Measurements from ENCODE around the gene ADCY7. TPM values are rescaled to one million over a fixed set of nuclear protein-coding genes. Genes with fewer than 3 reads are reported as not detected.

ADCY7 gene
- total and polyA plus RNA-seq, 9 of the 15 experiments (the other 6 are each of a cell fraction or from before 2014, with no cell fraction given) = 2.3 to 108 (median 28.6) TPM

GRCh38 chr16:50263060-50263909 is 3.1 kb upstream of the ADCY7 start (continued):
- TF ChIP-seq FOXO4 (CRISPR knock-in tag; IDR thresholded peaks at IDR 0.05) (no peak), SNIP1 (IDR thresholded peaks at IDR 0.05; ENCODE audit: low read depth) (no peak), SMC3 (conservative IDR thresholded peaks at IDR 0.05; ENCODE audit: insufficient read depth, low read depth, low read length) (no peak), AFF1 (IDR thresholded peaks at IDR 0.05; ENCODE audit: low read depth in 1 of 2, partially characterized antibody in 2 of 2) (no peak), THAP12 (CRISPR knock-in tag; IDR thresholded peaks at IDR 0.05) (no peak), TFAP4 (CRISPR knock-in tag; IDR thresholded peaks at IDR 0.05; ENCODE audit: borderline replicate concordance) (peak; percentile 82; the same call in 1 of the 2 replicates), HIVEP1 (CRISPR knock-in tag; IDR thresholded peaks at IDR 0.05) (no peak), NFE2 (IDR thresholded peaks at IDR 0.05; ENCODE audit: low read depth) (no peak), SRSF9 (IDR thresholded peaks at IDR 0.05; ENCODE audit: borderline replicate concordance, low read depth, low read length) (no peak), ZNF717 (CRISPR knock-in tag; IDR thresholded peaks at IDR 0.05) (no peak), PKNOX1 (IDR thresholded peaks at IDR 0.05) (no peak), ATF7 (IDR thresholded peaks at IDR 0.05) (no peak), NR0B1 (IDR thresholded peaks at IDR 0.05; ENCODE audit: partially characterized antibody) (no peak), DLX4 (CRISPR knock-in tag; IDR thresholded peaks at IDR 0.05) (no peak)
